ENCODE results near the gene BOC. TPM values are rescaled to one million over a fixed set of nuclear protein-coding genes. Genes with fewer than 3 reads are reported as not detected.
"Not testable (repeated sequence)": the region's sequence is repeated elsewhere in the genome, so short reads cannot be mapped to it uniquely, and the experiment has no call there.

BOC gene
- total and polyA plus RNA-seq, 8 donors: 4.9 to 19.5 (median 9.9) TPM

DNA sequence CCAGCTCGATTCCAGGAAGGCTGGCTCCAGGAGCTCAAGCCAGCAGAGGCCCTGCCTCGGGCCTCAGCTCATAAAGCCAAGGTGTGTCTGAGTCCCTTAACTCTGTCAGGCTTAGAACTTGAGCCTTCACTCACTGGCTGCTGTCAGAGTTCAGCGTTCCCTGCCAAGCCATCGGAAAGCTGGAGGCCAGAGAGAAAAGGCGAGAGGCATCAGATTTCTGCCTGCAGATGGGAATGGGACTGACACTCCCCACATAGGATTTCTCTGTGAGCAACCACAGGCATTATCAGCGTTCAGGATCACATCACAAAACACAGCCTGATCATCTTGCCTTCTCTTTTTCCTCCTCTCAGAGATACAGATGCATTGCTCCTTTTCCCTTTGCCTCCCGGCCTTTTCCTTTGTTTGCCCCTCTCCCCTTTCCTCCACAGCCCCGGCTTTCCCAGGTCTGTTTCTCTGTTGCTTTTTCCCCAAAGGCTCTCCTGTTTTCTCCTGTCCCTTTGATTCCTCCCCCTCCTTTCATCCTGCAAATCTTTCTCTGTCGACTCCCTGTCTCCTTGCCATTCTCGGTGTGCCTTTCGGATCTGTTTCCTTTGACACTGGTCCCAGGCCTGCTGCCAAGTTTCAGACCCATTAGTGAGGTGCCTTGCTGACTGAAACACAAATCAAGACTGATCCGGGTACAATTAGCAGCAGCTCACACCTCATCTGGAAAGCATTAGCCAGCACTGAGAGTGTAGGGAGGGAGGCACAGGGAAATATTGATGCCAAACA, 44.5 kb upstream of the BOC start:
- intact Hi-C loops (cut with DNase I): no loop called here
- ATAC-seq (peak in 3 of 4 donors; percentile 45 to 88 (median 80)), FAIRE-seq (no peak)

DNA sequence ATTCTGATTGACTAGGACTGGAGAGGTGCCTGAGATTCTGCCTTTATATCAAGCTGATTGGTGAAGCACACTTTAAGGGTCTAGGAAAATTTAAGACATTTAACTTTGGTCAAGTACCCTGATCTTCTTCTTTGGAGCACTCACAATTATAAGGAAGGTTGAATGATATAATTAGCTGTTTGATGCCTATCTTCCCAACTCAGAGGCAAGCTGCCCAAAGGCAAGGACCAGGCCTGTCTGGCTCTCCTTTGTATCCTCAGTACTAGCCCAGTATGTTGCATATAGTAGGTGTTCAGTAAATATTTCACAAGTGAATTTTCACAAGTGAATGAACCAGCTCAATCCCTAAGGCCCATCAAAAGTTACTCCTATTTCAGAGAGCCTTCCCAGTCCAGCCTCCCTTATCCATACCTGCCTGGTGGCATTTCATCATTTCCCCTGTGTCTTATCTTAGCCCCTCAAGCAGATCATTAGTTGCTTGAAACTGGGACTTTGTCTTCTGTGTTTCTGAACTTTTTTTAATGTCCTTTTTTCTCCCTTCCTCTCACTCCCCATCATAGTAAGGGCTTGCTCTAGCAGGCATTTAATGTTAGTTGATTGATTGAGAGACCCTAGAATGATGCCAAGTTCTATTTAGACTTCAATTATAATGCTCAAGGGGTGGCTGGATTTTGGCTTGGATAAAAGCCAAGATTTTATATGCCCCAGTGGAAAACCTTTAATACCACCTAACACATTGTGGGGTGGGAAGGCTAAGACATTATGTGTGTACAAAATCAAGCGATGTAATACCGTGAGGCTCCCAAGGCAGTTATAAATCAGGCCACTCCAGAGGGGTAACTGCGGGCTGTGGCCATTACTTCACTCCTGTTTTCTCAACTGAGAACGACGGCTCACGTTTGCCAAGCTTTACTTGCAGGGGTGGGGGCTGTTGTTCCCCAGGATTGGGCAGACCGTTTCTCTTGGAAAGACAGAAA, 43.2 kb upstream of the BOC start:
- ATAC-seq: no peak
- no peaks in the 10 kb centered on the region for H3K36me3 ChIP-seq
- 85 to 86% methylated on average over 7 of the region's 7 CpGs for WGBS, 2 donors

More for the DNA sequence above, 44.5 kb upstream of the BOC start:
- no peak for TF ChIP-seq CTCF (IDR thresholded peaks at IDR 0.05)
- H3K36me3 ChIP-seq: no peaks in the 10 kb centered on the region
- no peaks in the 10 kb centered on the region for H3K9me3 ChIP-seq
- whole genome bisulfite sequencing, 2 donors: 42 to 47% methylated on average over 12 of the region's 12 CpGs
- H3K4me1 ChIP-seq: no peaks in the 10 kb centered on the region
- peak overlapping the region in 2 of 4 donors; percentile 18 to 23 for H3K27ac ChIP-seq
- DNase-seq: peak in 2 of 6 donors; percentile 19 to 31
- H3K4me3 ChIP-seq: no peak overlapping the region
- no peaks in the 10 kb centered on the region for H3K27me3 ChIP-seq

GRCh38 chr3:113169891-113170452, 41.4 kb upstream of the BOC start:
- no peaks in the 10 kb centered on the region for H3K27me3 ChIP-seq
- no peak for DNase-seq
- intact Hi-C loops (cut with DNase I): no loop called here
- no peak overlapping the region for H3K4me3 ChIP-seq
- FAIRE-seq: no peak
- H3K9me3 ChIP-seq: no peaks in the 10 kb centered on the region
- no peak overlapping the region for H3K27ac ChIP-seq
- no peaks in the 10 kb centered on the region for H3K4me1 ChIP-seq
- no peaks in the 10 kb centered on the region for H3K36me3 ChIP-seq
- TF ChIP-seq CTCF (IDR thresholded peaks at IDR 0.05): no peak
- WGBS, 2 donors: 81 to 84% methylated on average over 6 of the region's 6 CpGs
- no peak for ATAC-seq

More for the DNA sequence above, 43.2 kb upstream of the BOC start:
- intact Hi-C loops (cut with DNase I): no loop called here
- Histone ChIP-seq H3K4me1 (no peaks in the 10 kb centered on the region), H3K27ac (no peak overlapping the region), H3K27me3 (no peaks in the 10 kb centered on the region), H3K4me3 (no peak overlapping the region), H3K9me3 (no peaks in the 10 kb centered on the region)
- DNase-seq (no peak), FAIRE-seq (no peak)
- TF ChIP-seq CTCF (IDR thresholded peaks at IDR 0.05): no peak

DNA sequence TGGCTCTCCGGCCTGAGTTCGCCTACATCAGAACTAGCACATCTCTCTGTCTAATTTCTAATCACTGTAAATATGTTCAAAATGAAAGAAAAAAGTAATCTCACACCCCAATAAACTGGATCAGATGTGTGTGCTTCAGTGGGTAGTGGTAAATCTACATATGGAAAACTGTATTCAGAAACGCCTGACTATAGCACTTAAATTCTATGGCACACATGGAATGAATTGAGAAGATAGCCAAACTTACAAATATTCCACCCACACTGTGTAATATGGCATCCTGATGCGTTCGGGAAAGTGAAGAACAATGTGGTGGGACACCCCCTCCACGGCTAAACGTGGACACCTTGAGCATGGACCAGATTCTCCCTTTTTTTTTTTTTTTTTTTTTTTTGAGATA, 40.6 kb upstream of the BOC start:
- no peak for ATAC-seq
- intact Hi-C loops (cut with DNase I): no loop called here

DNA sequence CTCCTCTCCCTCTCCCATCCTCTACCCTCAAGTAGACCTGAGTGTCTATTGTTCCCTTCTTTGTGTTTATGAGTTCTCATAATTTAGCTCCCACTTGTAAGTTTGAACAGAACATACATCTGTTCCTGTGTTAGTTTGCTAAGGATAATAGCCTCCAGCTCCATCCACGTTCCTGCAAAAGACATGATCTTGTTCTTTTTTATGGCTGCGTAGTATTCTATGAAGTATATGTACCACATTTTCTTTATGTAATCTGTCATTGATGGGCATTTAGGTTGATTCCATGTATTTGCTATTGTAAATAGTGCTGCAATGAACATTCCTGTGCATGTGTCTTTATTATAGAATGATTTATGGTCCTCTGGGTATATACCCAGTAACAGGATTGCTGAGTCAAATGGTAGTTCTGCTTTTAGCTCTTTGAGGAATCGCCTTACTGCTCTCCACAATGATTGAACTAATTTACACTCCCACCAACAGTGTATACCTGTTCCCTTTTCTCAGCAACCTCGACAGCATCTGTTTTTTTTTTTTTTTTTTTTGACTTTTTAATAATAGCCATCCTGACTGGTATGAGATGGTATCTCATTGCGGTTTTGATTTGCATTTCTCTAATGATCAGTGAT, 39.6 kb upstream of the BOC start:
- H3K9me3 ChIP-seq; DNase-seq; H3K4me3 ChIP-seq; H3K27me3 ChIP-seq; H3K36me3 ChIP-seq; ATAC-seq; H3K27ac ChIP-seq; intact Hi-C loops (cut with DNase I); H3K4me1 ChIP-seq; FAIRE-seq: not testable (repeated sequence)
- 84 to 93% methylated on average over 5 of the region's 5 CpGs for WGBS, 2 donors

More for the DNA sequence above, 40.6 kb upstream of the BOC start:
- FAIRE-seq (no peak), DNase-seq (no peak)
- no peak for TF ChIP-seq CTCF (IDR thresholded peaks at IDR 0.05)
- Histone ChIP-seq H3K36me3 (no peaks in the 10 kb centered on the region), H3K4me3 (no peak overlapping the region), H3K4me1 (no peaks in the 10 kb centered on the region), H3K9me3 (no peaks in the 10 kb centered on the region), H3K27ac (no peak overlapping the region), H3K27me3 (no peaks in the 10 kb centered on the region)
- 84 to 91% methylated on average over 7 of the region's 7 CpGs for WGBS, 2 donors
